ENCODE measurements around the gene COL6A3. TPM values are rescaled to one million over a fixed set of nuclear protein-coding genes. Genes with fewer than 3 reads are reported as not detected.

COL6A3 gene
- total and polyA plus RNA-seq, 2 donors = 412 to 1,173 TPM

DNA sequence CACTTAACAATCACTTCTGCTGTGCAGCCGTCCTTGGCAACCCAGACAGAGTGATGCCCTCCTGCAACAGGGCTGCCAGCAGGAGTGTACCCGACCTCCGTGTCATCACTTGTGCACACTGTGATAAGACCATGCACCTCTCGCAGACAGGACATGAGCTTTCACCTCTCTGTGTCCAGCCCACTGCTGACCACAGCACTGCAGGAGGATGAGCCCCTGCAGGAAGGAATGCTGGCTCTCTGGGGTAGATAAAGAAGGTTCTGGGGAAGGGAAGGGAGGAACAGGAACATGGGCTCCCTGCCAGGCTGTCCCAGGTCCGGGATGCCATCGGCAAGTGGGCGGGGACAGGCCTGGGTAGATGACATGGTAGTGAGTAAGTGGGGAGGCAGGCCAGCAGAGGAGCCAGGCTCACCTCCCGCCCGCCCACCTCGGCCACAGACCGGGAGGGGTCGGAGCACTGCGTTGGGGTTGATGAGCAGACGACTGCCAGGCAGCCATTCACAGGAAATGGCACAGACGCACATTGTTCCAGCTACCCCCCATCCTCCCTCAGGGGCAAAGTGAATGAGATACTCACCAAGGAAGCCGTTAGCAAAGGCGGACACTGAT is 18.6 kb upstream of the COL6A3 start:
- Histone ChIP-seq H3K4me1 (ENCODE audit: insufficient read depth) (no peaks in the 10 kb centered on the region), H3K36me3 (ENCODE audit: insufficient read depth) (no peaks in the 10 kb centered on the region), H3K27ac (ENCODE audit: low read depth) (no peak overlapping the region), H3K4me3 (ENCODE audit: low read depth, low read length) (no peak overlapping the region)
- 63% methylated on average over 17 of the region's 17 CpGs for WGBS
- DNase-seq (ENCODE audit: extremely low spot score) = no peak

DNA sequence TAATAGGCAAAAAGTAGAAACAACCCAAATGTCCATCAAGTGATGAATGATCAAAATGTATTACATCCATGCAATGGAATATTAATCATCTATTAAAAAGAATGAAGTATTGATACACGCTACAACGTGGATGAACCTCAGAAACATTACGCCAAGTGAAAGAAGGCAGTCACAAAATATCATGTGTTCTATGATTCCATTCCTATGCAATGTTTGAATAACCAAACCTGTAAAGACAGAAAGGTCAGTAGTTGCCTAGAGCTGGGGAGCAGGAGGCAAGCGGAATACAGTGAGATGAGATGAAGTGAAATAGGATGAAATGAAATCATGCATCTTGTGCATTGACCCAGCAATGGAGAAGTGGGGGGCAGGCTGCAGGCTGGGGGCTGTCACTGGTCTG is 17.9 kb upstream of the COL6A3 start:
- WGBS = 94% methylated on average over 4 of the region's 4 CpGs
- no peak overlapping the region for H3K27ac ChIP-seq (ENCODE audit: low read depth)
- H3K36me3 ChIP-seq (ENCODE audit: insufficient read depth) = no peaks in the 10 kb centered on the region
- no peak for DNase-seq (ENCODE audit: extremely low spot score)
- H3K4me1 ChIP-seq (ENCODE audit: insufficient read depth) = no peaks in the 10 kb centered on the region
- H3K4me3 ChIP-seq (ENCODE audit: low read depth, low read length) = no peak overlapping the region

DNA sequence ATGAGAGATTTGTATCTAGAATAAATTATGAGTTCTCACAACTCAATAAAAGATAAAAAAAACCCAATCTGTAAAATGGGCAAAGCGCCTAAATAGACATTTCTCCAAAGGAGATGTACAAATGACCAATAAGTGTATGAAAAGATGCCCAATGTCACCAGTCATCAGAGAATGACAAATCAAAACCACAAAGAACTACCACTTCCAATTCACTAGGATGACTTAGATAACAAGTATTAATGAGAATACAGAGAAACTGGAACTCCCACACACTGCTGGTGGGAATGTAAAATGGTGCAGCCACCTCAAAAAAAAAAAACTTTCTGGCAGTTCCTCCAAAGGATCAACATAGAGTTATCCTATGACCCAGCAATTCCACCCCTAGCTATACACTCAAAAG is 17.4 kb upstream of the COL6A3 start:
- 96% methylated on average over 1 of the region's 1 CpG for WGBS
- no peaks in the 10 kb centered on the region for H3K4me1 ChIP-seq (ENCODE audit: insufficient read depth)
- no peak overlapping the region for H3K4me3 ChIP-seq (ENCODE audit: low read depth, low read length)
- DNase-seq (ENCODE audit: extremely low spot score) = no peak
- H3K27ac ChIP-seq (ENCODE audit: low read depth) = no peak overlapping the region
- H3K36me3 ChIP-seq (ENCODE audit: insufficient read depth) = no peaks in the 10 kb centered on the region

- no peaks in the 10 kb centered on the region for H3K4me1 ChIP-seq (ENCODE audit: insufficient read depth)
- WGBS = 97% methylated on average over 1 of the region's 1 CpG
- H3K36me3 ChIP-seq (ENCODE audit: insufficient read depth) = no peaks in the 10 kb centered on the region
- no peak overlapping the region for H3K4me3 ChIP-seq (ENCODE audit: low read depth, low read length)
- H3K27ac ChIP-seq (ENCODE audit: low read depth) = no peak overlapping the region
- no peak for DNase-seq (ENCODE audit: extremely low spot score)
These were observed 16.9 kb upstream of the COL6A3 start for GRCh38 chr2:237430861-237431260.

- DNase-seq (ENCODE audit: extremely low spot score) = no peak
- 80% methylated on average over 3 of the region's 3 CpGs for WGBS
- no peak overlapping the region for H3K4me3 ChIP-seq (ENCODE audit: low read depth, low read length)
- no peak overlapping the region for H3K27ac ChIP-seq (ENCODE audit: low read depth)
- no peaks in the 10 kb centered on the region for H3K4me1 ChIP-seq (ENCODE audit: insufficient read depth)
- H3K36me3 ChIP-seq (ENCODE audit: insufficient read depth) = no peaks in the 10 kb centered on the region
These were observed 15.8 kb upstream of the COL6A3 start for GRCh38 chr2:237429753-237430152.

- no peaks in the 10 kb centered on the region for H3K4me1 ChIP-seq (ENCODE audit: insufficient read depth)
- WGBS = 94% methylated on average over 5 of the region's 5 CpGs
- no peak for DNase-seq (ENCODE audit: extremely low spot score)
- no peak overlapping the region for H3K27ac ChIP-seq (ENCODE audit: low read depth)
- H3K4me3 ChIP-seq (ENCODE audit: low read depth, low read length) = no peak overlapping the region
- H3K36me3 ChIP-seq (ENCODE audit: insufficient read depth) = no peaks in the 10 kb centered on the region
These were observed 14.0 kb upstream of the COL6A3 start for GRCh38 chr2:237427769-237428506.

DNA sequence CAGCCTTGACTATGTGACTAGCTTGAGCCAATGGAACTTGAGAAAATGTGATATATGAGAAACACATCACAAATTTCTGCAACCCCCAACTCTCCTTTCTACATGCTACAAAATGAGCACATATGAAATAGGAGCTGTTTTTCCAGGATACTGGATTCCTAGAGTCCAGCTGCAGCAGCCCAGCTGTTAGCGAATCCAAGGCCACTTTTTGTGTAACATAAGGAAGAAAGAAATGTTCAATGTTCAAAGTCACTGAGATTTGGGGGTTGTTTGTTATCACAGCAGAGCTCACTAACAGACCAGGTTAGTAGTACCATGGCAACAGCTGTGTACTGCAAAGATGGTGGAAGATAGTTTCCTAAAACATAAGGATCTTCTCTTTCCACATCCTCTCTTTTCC is 12.6 kb upstream of the COL6A3 start:
- no peaks in the 10 kb centered on the region for H3K4me1 ChIP-seq (ENCODE audit: insufficient read depth)
- DNase-seq (ENCODE audit: extremely low spot score) = no peak
- no peaks in the 10 kb centered on the region for H3K36me3 ChIP-seq (ENCODE audit: insufficient read depth)
- no peak overlapping the region for H3K27ac ChIP-seq (ENCODE audit: low read depth)
- WGBS = 98% methylated on average over 1 of the region's 1 CpG
- no peak overlapping the region for H3K4me3 ChIP-seq (ENCODE audit: low read depth, low read length)

DNA sequence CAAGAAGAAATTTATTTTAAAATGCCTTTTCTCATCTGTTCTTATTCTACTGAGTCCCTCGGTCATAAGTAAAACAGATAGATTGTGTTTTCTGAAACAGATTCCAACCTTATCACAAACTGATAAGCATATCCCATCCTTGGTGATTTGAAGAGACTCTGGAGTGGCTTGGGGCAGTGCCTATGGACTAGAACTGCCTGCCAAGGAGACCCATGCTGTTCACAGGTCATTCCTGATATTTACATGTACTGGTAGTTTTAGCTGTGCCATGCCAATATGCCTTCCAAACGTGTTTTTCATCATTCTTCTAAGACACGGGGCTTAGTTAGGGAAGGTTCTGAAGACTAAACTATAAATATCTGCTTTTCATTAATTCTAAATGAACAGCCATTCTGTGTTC is 11.4 kb upstream of the COL6A3 start:
- no peak overlapping the region for H3K27ac ChIP-seq (ENCODE audit: low read depth)
- H3K36me3 ChIP-seq (ENCODE audit: insufficient read depth) = no peaks in the 10 kb centered on the region
- no peaks in the 10 kb centered on the region for H3K4me1 ChIP-seq (ENCODE audit: insufficient read depth)
- H3K4me3 ChIP-seq (ENCODE audit: low read depth, low read length) = no peak overlapping the region
- 39% methylated on average over 3 of the region's 3 CpGs for WGBS
- DNase-seq (ENCODE audit: extremely low spot score) = no peak

DNA sequence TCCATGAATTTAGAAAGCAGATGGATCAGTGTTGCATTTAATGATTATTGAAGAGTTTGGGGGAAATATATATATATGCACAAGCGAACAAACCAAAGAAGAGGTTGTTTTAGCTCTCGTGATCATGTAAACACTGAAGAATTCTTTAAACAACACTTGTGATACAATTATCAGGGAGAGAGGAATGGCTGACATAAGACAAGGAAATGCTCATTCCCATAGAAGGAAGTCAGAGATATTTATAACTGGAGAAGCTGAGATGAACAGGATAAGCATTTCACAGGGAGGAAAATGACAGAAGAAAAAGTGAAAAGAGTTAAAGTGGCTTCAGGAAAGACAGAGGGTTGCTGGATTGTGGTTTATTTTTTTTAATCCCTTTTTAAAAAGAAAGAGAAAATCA is 10.6 kb upstream of the COL6A3 start:
- no peak for DNase-seq (ENCODE audit: extremely low spot score)
- no peaks in the 10 kb centered on the region for H3K36me3 ChIP-seq (ENCODE audit: insufficient read depth)
- no peak overlapping the region for H3K4me3 ChIP-seq (ENCODE audit: low read depth, low read length)
- 85% methylated on average over 2 of the region's 2 CpGs for WGBS
- H3K4me1 ChIP-seq (ENCODE audit: insufficient read depth) = no peaks in the 10 kb centered on the region
- H3K27ac ChIP-seq (ENCODE audit: low read depth) = no peak overlapping the region

- Histone ChIP-seq H3K4me3 (ENCODE audit: low read depth, low read length) (no peak overlapping the region), H3K36me3 (ENCODE audit: insufficient read depth) (no peaks in the 10 kb centered on the region), H3K4me1 (ENCODE audit: insufficient read depth) (no peaks in the 10 kb centered on the region), H3K27ac (ENCODE audit: low read depth) (no peak overlapping the region)
- DNase-seq (ENCODE audit: extremely low spot score) = no peak
- WGBS = 81% methylated on average over 2 of the region's 2 CpGs
These were observed 9.9 kb upstream of the COL6A3 start for GRCh38 chr2:237423891-237424290.

DNA sequence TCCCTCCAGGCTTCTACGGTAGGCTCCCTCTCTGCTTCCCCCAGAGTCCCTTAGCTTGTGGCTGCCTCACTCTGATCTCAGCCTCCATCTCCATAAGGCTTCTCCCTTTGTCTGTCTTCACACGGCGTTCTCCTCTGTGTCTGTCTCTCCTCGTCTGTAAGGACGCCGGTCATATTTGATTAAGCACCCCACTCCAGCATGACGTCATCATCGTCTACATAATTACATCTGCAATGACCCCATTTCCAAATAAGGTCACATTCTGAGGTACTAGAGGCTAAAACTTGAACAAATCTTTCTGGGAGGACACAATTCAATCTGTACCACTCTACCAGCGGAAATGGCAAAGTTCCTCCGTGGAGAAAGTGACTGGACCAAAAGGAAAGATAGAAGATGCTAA is 8.3 kb upstream of the COL6A3 start:
- 92% methylated on average over 10 of the region's 10 CpGs for WGBS
- no peak overlapping the region for H3K27ac ChIP-seq (ENCODE audit: low read depth)
- no peak overlapping the region for H3K4me3 ChIP-seq (ENCODE audit: low read depth, low read length)
- DNase-seq (ENCODE audit: extremely low spot score) = no peak
- no peaks in the 10 kb centered on the region for H3K4me1 ChIP-seq (ENCODE audit: insufficient read depth)
- no peaks in the 10 kb centered on the region for H3K36me3 ChIP-seq (ENCODE audit: insufficient read depth)

DNA sequence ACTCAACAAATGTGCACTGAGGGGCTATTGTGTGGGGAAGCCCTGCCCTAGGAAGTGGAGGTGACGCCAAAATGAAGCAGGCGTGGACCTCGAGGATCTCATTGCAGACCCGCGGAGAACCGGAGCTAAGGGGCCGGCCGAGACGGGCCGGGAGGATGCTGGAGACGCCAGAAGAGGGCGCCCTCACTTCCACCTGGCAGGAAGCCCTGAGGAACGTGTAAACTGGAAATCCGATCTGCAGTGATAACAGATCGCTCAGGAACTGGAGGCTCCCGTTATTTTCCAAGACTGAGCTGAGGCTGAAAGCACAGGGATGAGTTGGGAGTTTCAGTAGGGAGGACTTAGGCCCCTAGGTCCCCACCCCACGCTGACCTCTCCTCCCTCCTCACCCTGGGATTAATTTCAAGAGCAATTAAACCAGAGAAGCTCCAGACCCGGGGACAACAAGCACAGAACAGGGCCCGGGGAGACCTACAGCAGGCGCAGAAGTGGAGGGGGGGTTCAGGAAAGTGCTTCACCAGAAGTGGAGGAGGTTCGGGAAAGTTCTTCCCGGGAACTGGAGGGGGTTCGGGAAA is 7.7 kb upstream of the COL6A3 start:
- DNase-seq (ENCODE audit: extremely low spot score) = peak; percentile 46
- H3K4me3 ChIP-seq (ENCODE audit: low read depth, low read length) = no peak overlapping the region
- H3K27ac ChIP-seq (ENCODE audit: low read depth) = no peak overlapping the region
- H3K4me1 ChIP-seq (ENCODE audit: insufficient read depth) = no peaks in the 10 kb centered on the region
- no peaks in the 10 kb centered on the region for H3K36me3 ChIP-seq (ENCODE audit: insufficient read depth)
- WGBS = 15% methylated on average over 23 of the region's 23 CpGs

GRCh38 chr2:237418300-237418699 is 4.3 kb upstream of the COL6A3 start:
- H3K36me3 ChIP-seq (ENCODE audit: insufficient read depth) = no peaks in the 10 kb centered on the region
- no peak overlapping the region for H3K4me3 ChIP-seq (ENCODE audit: low read depth, low read length)
- no peak overlapping the region for H3K27ac ChIP-seq (ENCODE audit: low read depth)
- WGBS = 93% methylated on average over 3 of the region's 3 CpGs
- H3K4me1 ChIP-seq (ENCODE audit: insufficient read depth) = no peaks in the 10 kb centered on the region
- no peak for DNase-seq (ENCODE audit: extremely low spot score)

- Histone ChIP-seq H3K4me1 (ENCODE audit: insufficient read depth) (peaks cover under 1% of the 10 kb centered on the region), H3K36me3 (ENCODE audit: insufficient read depth) (no peaks in the 10 kb centered on the region), H3K27ac (ENCODE audit: low read depth) (peak overlapping the region; percentile 76), H3K4me3 (ENCODE audit: low read depth, low read length) (peak overlapping the region; percentile 46)
- WGBS = 24% methylated on average over 25 of the region's 25 CpGs
- DNase-seq (ENCODE audit: extremely low spot score) = no peak
These were observed 782 bp downstream of the COL6A3 start for GRCh38 chr2:237412988-237413776.

All from urinary bladder (tissue), 4 donors.